Peyer's patch (tissue), 4 donors: Measurements from ENCODE around the gene FGF22. TPM values are rescaled to one million over a fixed set of nuclear protein-coding genes. Genes with fewer than 3 reads are reported as not detected.

Experiments used
- DNase-seq, 3 donors: peaks; one replicate each; pipeline ENCODE4 v3.0.0-alpha.2; 2017 to 2019
- H3K27ac ChIP-seq, 4 donors: fragments of 200-600 bp; sonication (generic); one replicate each; pipeline ENCODE4 v1.5.1; 2016 to 2019
- H3K27me3 ChIP-seq, 2 donors: fragments of 200-600 bp; sonication (generic); one replicate each; pipeline ENCODE4 v1.5.1; 2019
- H3K36me3 ChIP-seq, 3 donors: fragments of 200-600 bp; sonication (generic); one replicate each; pipeline ENCODE4 v1.5.1; 2016 to 2019
- H3K4me1 ChIP-seq, 4 donors: fragments of 200-600 bp; sonication (generic); one replicate each; pipeline ENCODE4 v1.5.1; 2016 to 2019
- H3K4me3 ChIP-seq, 4 donors: fragments of 200-600 bp; sonication (generic); 1 replicate in 3 of 4; 2 replicates in 1 of 4; pipeline ENCODE4 v1.5.1; 2016 to 2019; ENCODE audit warnings: mild to moderate bottlenecking in 1 of 4
- H3K9me3 ChIP-seq, 4 donors: fragments of 200-600 bp; sonication (generic); one replicate each; pipeline ENCODE4 v1.5.1; 2016 to 2019; ENCODE audit warnings: mild to moderate bottlenecking in 1 of 4
- POLR2A ChIP-seq, 2 donors: fragments of 450-650 bp; IDR thresholded peaks; one replicate each; pipeline ENCODE4 v1.5.1; 2017; ENCODE audit warnings: antibody characterized with exemption in 2 of 2, mild to moderate bottlenecking in 2 of 2, moderate library complexity in 2 of 2
- total RNA-seq, 4 donors: library from RNA; depleted of rRNA; stranded (reverse); fragments of >200 nt; gene quantifications; one replicate each; pipeline ENCODE4 v1.1.0, GENCODE V29; 2016
- TF ChIP-seq, protein P1 (sequence below), 6 experiments: fragments of 450-650 bp in 4 of 6; fragments of 200-600 bp in 2 of 6; sonication (generic) in 1 of 6; IDR thresholded peaks; one replicate each; pipeline ENCODE4 v1.5.1; 2017 to 2019; ENCODE audit warnings: antibody characterized with exemption in 6 of 6, mild to moderate bottlenecking in 3 of 6, moderate library complexity in 1 of 6

FGF22 gene
- total RNA-seq, 4 donors from 2014 or later, result not detected

DNA sequence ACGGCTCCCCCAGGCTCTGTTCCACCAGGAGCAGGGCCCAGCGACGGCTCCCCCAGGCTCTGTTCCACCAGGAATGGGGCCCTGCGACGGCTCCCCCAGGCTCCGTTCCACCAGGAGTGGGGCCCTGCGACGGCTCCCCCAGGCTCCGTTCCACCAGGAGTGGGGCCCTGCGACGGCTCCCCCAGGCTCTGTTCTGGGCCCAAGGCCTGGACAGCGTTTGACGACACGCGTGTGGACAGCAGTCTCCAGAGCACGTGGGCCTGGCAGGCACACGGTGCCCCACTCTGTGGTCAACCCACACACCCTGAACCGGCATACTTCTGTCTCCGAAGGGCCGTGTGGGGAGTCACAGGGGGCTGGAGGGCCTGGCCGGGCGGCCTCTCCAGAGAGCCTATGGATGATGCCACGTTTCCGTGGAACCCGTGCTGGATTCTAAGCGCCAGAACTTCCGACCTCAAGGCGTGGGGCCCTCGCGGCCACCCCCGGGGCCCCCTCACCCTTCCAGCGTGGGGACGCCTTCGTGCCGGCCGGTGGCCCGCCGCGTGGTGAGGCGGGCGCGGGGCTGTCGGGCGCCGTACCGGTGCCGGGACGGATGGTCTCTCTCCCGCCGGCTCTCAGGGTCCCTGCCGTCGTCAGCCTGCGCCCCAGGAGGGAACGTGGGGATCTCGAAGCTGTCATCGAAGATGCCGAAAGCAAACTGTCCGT is 11.6 kb downstream of the FGF22 start:
- peaks cover 0 to 79% (median 0%) of the 10 kb centered on the region in 3 donors for H3K36me3 ChIP-seq
- H3K9me3 ChIP-seq, result no peaks in the 10 kb centered on the region
- TF ChIP-seq, protein P1, sequence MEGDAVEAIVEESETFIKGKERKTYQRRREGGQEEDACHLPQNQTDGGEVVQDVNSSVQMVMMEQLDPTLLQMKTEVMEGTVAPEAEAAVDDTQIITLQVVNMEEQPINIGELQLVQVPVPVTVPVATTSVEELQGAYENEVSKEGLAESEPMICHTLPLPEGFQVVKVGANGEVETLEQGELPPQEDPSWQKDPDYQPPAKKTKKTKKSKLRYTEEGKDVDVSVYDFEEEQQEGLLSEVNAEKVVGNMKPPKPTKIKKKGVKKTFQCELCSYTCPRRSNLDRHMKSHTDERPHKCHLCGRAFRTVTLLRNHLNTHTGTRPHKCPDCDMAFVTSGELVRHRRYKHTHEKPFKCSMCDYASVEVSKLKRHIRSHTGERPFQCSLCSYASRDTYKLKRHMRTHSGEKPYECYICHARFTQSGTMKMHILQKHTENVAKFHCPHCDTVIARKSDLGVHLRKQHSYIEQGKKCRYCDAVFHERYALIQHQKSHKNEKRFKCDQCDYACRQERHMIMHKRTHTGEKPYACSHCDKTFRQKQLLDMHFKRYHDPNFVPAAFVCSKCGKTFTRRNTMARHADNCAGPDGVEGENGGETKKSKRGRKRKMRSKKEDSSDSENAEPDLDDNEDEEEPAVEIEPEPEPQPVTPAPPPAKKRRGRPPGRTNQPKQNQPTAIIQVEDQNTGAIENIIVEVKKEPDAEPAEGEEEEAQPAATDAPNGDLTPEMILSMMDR (IDR thresholded peaks at IDR 0.05), result no peak

DNA sequence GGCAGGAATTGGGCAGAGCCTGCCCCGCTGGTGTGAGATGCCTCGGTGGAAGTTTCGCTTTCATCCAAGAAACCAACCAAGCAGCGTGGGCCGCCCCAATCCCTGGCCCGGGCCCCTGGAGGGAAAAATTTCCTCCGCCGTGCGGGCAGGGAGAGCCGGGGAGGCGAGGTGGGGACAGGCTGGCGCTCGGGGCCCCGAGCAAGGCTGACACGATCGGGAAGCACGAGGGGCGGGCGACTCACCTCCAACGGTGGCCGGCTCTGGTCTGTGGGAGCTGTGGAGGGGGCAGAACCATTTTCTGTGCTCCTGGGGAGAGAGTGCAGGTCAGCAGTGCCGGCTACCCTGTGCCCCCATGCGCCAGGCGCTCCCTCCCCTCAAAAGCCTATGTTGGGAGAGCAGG is 12.3 kb downstream of the FGF22 start:
- H3K4me3 ChIP-seq, result no peak overlapping the region
- TF ChIP-seq, protein P1 (IDR thresholded peaks at IDR 0.05), result no peak
- no peak for TF ChIP-seq POLR2A (IDR thresholded peaks at IDR 0.05)
- H3K9me3 ChIP-seq, result no peaks in the 10 kb centered on the region
- DNase-seq, result no peak
- H3K4me1 ChIP-seq, result peaks cover 0 to 8% (median under 1%) of the 10 kb centered on the region in 4 donors
- no peaks in the 10 kb centered on the region for H3K27me3 ChIP-seq
- peaks cover 0 to 72% (median 0%) of the 10 kb centered on the region in 3 donors for H3K36me3 ChIP-seq
- H3K27ac ChIP-seq, result no peak overlapping the region

More for the DNA sequence above, 11.6 kb downstream of the FGF22 start:
- Histone ChIP-seq H3K27me3 (no peaks in the 10 kb centered on the region), H3K4me3 (no peak overlapping the region), H3K4me1 (peaks cover 0 to 8% (median 0%) of the 10 kb centered on the region in 4 donors), H3K27ac (no peak overlapping the region)
- DNase-seq, result no peak

DNA sequence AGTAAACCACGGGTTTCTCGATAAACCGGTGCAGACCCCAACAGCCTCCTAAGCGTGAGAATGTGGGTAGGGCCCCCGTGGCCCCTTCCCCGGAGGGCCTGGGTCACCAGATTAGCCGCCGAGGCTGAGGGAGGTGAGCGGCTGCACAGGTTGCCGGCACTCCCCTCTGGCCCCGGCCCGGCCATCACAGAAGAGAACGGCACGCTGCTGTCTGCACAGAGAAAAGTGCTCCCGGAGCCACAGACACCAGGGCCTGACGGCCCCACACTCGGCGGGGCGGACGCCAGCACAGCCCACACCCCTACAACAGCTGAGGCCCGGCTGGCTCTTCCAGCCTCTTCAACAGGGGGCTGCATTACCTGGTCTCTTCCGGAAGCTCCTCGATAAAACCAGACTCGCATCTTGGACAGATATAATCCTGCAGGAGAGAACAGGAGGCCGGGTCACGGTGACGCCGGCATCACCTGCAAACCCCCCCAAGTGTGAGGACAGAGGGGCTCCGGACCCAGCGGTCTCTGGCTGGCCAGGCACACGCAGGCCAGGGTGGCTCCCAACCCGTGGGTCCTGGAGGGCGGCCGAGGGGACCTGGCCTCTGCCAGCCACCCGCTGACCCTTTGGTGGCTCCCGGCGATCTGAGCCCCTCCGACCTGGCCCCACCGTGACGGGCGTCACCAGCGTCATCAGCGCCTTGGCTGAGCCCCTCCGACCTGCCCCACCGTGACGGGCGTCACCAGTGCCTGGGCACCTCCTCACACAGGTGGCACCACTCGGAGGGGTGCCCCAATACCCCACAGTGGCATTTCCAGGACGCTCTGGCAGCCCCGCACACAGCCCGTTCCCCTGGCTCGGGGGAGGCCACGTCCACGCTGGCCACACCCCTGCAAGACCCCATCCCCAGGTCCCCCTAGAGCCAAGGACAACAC is 13.0 kb downstream of the FGF22 start:
- peaks cover 0 to 15% (median 5%) of the 10 kb centered on the region in 4 donors for H3K4me1 ChIP-seq
- H3K36me3 ChIP-seq, result peaks cover 0 to 65% (median 0%) of the 10 kb centered on the region in 3 donors
- TF ChIP-seq POLR2A (IDR thresholded peaks at IDR 0.05), result no peak
- TF ChIP-seq, protein P1 (IDR thresholded peaks at IDR 0.05), result no peak

DNA sequence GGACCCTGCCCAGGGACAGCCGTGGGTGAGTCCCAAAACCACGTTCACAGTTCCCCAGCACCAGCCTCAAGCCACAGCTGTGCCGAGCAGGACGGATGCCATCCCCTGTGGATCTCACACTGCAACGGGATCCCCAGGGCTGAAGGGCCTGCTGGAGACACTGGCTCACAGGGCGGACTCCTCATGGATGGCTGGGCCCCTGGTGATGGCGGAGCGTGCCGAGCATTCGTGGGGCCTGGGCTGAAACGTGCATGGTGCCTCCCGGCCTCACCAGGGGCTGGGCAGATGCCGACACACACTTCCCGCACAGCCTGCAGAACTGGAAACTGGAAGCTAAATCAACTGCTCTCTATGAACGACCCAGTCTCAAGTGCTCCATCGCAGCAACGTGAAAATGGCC is 13.7 kb downstream of the FGF22 start:
- no peaks in the 10 kb centered on the region for H3K9me3 ChIP-seq
- no peak for DNase-seq
- TF ChIP-seq POLR2A (IDR thresholded peaks at IDR 0.05), result no peak
- TF ChIP-seq, protein P1 (IDR thresholded peaks at IDR 0.05), result no peak
- H3K36me3 ChIP-seq, result peaks cover 0 to 60% (median 0%) of the 10 kb centered on the region in 3 donors
- H3K27ac ChIP-seq, result no peak overlapping the region
- no peaks in the 10 kb centered on the region for H3K27me3 ChIP-seq
- H3K4me1 ChIP-seq, result peaks cover 0 to 22% (median 12%) of the 10 kb centered on the region in 4 donors
- no peak overlapping the region for H3K4me3 ChIP-seq

More for the DNA sequence above, 13.0 kb downstream of the FGF22 start:
- Histone ChIP-seq H3K9me3 (no peaks in the 10 kb centered on the region), H3K27ac (no peak overlapping the region), H3K4me3 (no peak overlapping the region), H3K27me3 (no peaks in the 10 kb centered on the region)
- DNase-seq, result no peak

DNA sequence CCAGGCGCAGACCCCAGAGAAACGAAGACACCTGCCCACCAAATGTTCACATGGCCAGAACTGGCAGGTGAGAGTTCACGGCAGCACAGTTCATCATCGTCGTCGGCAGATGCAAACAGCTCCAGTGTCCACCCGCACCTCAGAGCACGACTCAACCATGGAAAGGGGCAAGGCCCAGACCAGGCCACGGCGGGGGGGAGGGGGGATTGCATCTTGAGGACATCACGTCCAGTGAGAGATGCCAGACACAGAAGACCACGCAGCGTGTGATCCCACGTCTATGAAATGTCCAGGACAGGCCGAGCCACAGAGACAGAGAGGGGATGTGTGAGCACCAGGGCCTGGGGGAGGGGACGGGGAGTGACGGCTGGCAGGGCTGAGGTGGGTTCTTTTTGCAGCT is 16.0 kb downstream of the FGF22 start:
- H3K4me1 ChIP-seq, result peaks cover 0 to 44% (median 27%) of the 10 kb centered on the region in 4 donors
- H3K9me3 ChIP-seq, result no peaks in the 10 kb centered on the region
- no peaks in the 10 kb centered on the region for H3K27me3 ChIP-seq
- no peak overlapping the region for H3K4me3 ChIP-seq
- no peak for DNase-seq
- peaks cover 0 to 44% (median 0%) of the 10 kb centered on the region in 3 donors for H3K36me3 ChIP-seq
- no peak overlapping the region for H3K27ac ChIP-seq
- TF ChIP-seq, protein P1 (IDR thresholded peaks at IDR 0.05), result no peak
- no peak for TF ChIP-seq POLR2A (IDR thresholded peaks at IDR 0.05)
